Measurements from ENCODE around the gene MFSD11. TPM values are rescaled to one million over a fixed set of nuclear protein-coding genes. Genes with fewer than 3 reads are reported as not detected.
"Not testable (repeated sequence)": the region's sequence is repeated elsewhere in the genome, so short reads cannot be mapped to it uniquely, and the experiment has no call there.

MFSD11 gene
- polyA plus RNA-seq, 3 donors = 19.8 to 24.8 (median 23.8) TPM

DNA sequence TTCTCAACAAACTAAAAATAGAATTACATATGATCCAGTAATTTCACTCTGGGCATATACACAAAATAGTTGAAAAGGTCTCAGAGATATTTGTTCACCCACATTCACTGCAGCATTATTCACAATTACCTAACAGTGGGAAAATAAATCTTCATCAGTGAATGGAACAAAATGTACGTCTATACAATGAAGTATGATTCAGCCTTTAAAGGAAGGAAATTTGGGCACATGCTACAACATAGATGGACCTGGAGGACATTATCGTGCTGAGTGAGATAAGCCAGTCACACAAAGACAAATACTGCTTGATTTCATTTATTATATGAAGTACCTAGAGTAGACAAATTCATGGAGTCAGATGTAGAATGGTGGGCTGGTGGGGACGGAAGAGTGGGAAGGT lies 47.0 kb downstream of the MFSD11 start:
- no peak for TF ChIP-seq CTCF (IDR thresholded peaks at IDR 0.05)
- WGBS (ENCODE audit: insufficient coverage) = no CpG with 5 or more reads among the region's 3 CpGs

GRCh38 chr17:76787866-76788265 lies 49.9 kb downstream of the MFSD11 start:
- 100% methylated on average over 1 of the region's 2 CpGs for WGBS (ENCODE audit: insufficient coverage)
- H3K4me3 ChIP-seq (replicated peaks in 1 of 3; ENCODE audit: low read depth in 2 of 3, low read length in 3 of 3); H3K9ac ChIP-seq (ENCODE audit: insufficient read depth, low read length, poor library complexity, severe bottlenecking); H3K79me2 ChIP-seq (ENCODE audit: insufficient read depth, low read length); H3K9me3 Mint-ChIP-seq; H3K27ac Mint-ChIP-seq; DNase-seq; H3K9me3 ChIP-seq (replicated peaks in 1 of 2; ENCODE audit: control insufficient read depth in 1 of 2, insufficient read depth in 1 of 2, low read length in 2 of 2); H3K27ac ChIP-seq (ENCODE audit: low read depth in 1 of 2, low read length in 2 of 2); intact Hi-C loops (cut with micrococcal nuclease); H3K4me2 ChIP-seq (replicated peaks; ENCODE audit: extremely low read depth, low read length, poor library complexity, severe bottlenecking); H3K27me3 Mint-ChIP-seq (ENCODE audit: low read depth in 3 of 3); H3K27me3 ChIP-seq (ENCODE audit: control insufficient read depth in 2 of 2, insufficient read depth in 2 of 2, low read length in 2 of 2); H3K4me3 Mint-ChIP-seq; H2AFZ ChIP-seq (ENCODE audit: insufficient read depth, low read depth, low read length, poor library complexity, severe bottlenecking); H4K20me1 ChIP-seq (ENCODE audit: insufficient read depth, low read length): not testable (repeated sequence)
- Histone ChIP-seq H3K4me1 (ENCODE audit: control insufficient read depth in 1 of 2, insufficient read depth in 2 of 2, low read length in 2 of 2) (peaks cover 9 to 18% of the 10 kb centered on the region in 2 donors), H3K36me3 (replicated peaks in 1 of 2; ENCODE audit: control insufficient read depth in 1 of 2, insufficient read depth in 2 of 2, low read length in 2 of 2) (peaks cover 0 to 30% of the 10 kb centered on the region in 2 donors)
- H3K4me1 Mint-ChIP-seq = peaks cover 12% of the 10 kb centered on the region
- H3K36me3 Mint-ChIP-seq = peaks cover 18 to 27% of the 10 kb centered on the region in 2 donors

More for the DNA sequence above, 47.0 kb downstream of the MFSD11 start:
- Histone ChIP-seq H3K4me3 (replicated peaks in 1 of 3; ENCODE audit: low read depth in 2 of 3, low read length in 3 of 3) (no peak overlapping the region), H3K27ac (ENCODE audit: low read depth in 1 of 2, low read length in 2 of 2) (no peak overlapping the region), H4K20me1 (ENCODE audit: insufficient read depth, low read length) (no peaks in the 10 kb centered on the region), H3K36me3 (replicated peaks in 1 of 2; ENCODE audit: control insufficient read depth in 1 of 2, insufficient read depth in 2 of 2, low read length in 2 of 2) (peaks cover 12 to 52% of the 10 kb centered on the region in 2 donors), H3K79me2 (ENCODE audit: insufficient read depth, low read length) (no peaks in the 10 kb centered on the region), H2AFZ (ENCODE audit: insufficient read depth, low read depth, low read length, poor library complexity, severe bottlenecking) (no peak overlapping the region), H3K4me1 (ENCODE audit: control insufficient read depth in 1 of 2, insufficient read depth in 2 of 2, low read length in 2 of 2) (no peaks in the 10 kb centered on the region), H3K27me3 (ENCODE audit: control insufficient read depth in 2 of 2, insufficient read depth in 2 of 2, low read length in 2 of 2) (no peaks in the 10 kb centered on the region), H3K9ac (ENCODE audit: insufficient read depth, low read length, poor library complexity, severe bottlenecking) (no peak overlapping the region), H3K4me2 (replicated peaks; ENCODE audit: extremely low read depth, low read length, poor library complexity, severe bottlenecking) (no peak overlapping the region), H3K9me3 (replicated peaks in 1 of 2; ENCODE audit: control insufficient read depth in 1 of 2, insufficient read depth in 1 of 2, low read length in 2 of 2) (no peaks in the 10 kb centered on the region)
- peak overlapping the region in 1 of 7 donors; percentile 68 for H3K27ac Mint-ChIP-seq
- intact Hi-C loops (cut with micrococcal nuclease) = no loop called here
- peaks cover 0 to 1% (median 0%) of the 10 kb centered on the region in 3 donors for H3K27me3 Mint-ChIP-seq (ENCODE audit: low read depth in 3 of 3)
- peaks cover 30 to 51% of the 10 kb centered on the region in 2 donors for H3K36me3 Mint-ChIP-seq
- H3K4me3 Mint-ChIP-seq = no peak overlapping the region
- H3K4me1 Mint-ChIP-seq = no peaks in the 10 kb centered on the region
- H3K9me3 Mint-ChIP-seq = peaks cover 0 to 2% (median 0%) of the 10 kb centered on the region in 7 donors
- DNase-seq = no peak
